Measurements from ENCODE around the gene TYK2.
"Not testable (repeated sequence)": the region's sequence is repeated elsewhere in the genome, so short reads cannot be mapped to it uniquely, and the experiment has no call there.

Gene TYK2

DNA sequence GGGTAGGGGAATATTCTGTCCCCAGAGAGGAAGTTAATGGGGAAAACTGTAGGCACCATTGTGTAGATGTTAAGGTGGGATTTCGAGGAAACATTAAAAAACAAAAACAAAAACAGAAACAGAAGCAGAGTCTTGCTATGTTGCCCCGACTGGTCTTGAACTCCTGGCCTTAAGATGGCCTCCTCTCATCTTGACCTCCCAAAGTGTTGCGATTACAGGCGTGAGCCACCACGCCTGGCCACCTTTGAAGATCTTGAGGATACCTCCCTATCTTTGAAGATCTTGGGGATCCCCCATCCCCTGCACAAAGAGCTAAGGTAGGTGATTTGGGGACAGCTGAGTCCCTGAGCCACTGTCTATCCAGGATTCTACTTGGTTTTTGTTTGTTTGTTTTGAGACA lies 40.4 kb downstream of the TYK2 start:
- peak overlapping the region; percentile 61; the same call in 1 of the 2 replicates for H3K4me3 ChIP-seq (ENCODE audit: low read length)
- TF ChIP-seq ZNF274 (IDR thresholded peaks at IDR 0.05; ENCODE audit: low read depth, low read length), result no peak

DNA sequence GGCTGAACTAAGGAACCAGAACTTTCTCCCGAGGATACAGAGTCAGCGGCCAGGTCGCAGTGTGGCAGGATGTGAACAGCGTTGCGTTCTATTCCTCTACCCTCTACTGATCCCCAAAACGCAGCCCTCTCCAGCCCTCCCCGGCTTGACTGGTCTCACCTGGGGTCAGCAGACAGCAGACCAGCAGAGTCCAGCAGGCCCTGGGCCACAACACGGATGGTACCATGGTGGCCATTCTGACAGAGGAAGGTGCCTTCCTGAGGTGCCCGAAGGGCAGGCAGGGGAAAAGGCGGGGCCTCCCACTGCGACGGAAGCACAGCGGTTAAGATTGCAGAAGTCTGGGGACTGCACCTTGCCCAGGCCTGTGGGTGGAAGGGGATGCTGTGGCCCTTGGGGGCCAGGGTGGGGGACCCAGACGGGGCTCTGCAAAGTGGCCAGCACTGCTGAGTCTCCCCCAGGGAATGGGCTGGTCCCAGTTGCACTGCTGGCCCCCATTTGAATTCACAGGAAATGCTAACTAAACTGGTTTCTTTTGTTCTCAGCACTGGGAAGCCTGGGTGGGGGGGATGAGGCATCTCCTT lies 40.9 kb downstream of the TYK2 start, which contains the start of gene ICAM3:
TSS of gene ICAM3 (minus strand) at position 245 of the 581 bp plus-strand sequence. CDS start at position 235, 10 bp downstream.
- H3K4me3 ChIP-seq (ENCODE audit: low read length), result peak within 1 kb of the TSS; percentile 61; the same call in 1 of the 2 replicates
- no peak for TF ChIP-seq ZNF274 (IDR thresholded peaks at IDR 0.05; ENCODE audit: low read depth, low read length)

DNA sequence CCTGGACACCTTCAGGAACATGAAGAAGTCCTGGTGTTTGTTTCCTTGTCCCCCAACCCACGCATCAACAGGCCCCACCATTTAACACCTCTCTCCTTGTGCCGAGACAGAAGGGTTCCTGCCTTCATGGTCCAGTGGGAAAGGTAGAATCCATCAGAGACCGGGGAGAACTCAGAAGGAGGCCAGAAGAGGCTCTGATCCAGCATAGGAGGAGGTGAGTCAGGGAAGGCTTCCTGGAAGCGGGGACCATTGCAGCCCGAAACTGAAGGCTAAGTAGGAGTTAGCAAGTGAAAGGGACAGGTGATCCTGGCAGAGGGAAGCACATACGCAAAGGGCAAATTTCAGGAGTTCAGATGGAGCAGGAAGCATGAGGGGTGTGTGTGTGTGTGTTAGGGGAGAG lies 41.4 kb downstream of the TYK2 start:
- H3K4me3 ChIP-seq (ENCODE audit: low read length), result peak overlapping the region; percentile 61; the same call in 1 of the 2 replicates
- TF ChIP-seq ZNF274 (IDR thresholded peaks at IDR 0.05; ENCODE audit: low read depth, low read length), result no peak

DNA sequence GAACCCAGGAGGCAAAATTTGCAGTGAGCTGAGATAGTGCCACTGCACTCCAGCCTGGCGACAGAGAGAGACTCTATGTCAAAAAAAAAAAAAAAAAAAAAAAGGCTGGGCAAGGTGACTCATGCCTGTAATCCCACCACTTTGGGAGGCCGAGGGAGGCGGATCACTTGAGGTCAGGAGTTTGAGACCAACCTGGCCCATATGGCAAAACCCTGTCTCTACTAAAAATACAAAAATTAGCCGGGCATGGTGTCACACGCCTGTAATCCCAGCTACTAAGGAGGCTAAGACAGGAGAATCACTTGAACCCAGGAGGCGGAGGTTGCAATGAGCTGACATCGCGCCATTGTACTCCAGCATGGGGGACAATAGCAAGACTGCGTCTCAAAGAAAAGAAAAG lies 43.6 kb downstream of the TYK2 start:
- not testable (repeated sequence) for H3K4me3 ChIP-seq (ENCODE audit: low read length)

DNA sequence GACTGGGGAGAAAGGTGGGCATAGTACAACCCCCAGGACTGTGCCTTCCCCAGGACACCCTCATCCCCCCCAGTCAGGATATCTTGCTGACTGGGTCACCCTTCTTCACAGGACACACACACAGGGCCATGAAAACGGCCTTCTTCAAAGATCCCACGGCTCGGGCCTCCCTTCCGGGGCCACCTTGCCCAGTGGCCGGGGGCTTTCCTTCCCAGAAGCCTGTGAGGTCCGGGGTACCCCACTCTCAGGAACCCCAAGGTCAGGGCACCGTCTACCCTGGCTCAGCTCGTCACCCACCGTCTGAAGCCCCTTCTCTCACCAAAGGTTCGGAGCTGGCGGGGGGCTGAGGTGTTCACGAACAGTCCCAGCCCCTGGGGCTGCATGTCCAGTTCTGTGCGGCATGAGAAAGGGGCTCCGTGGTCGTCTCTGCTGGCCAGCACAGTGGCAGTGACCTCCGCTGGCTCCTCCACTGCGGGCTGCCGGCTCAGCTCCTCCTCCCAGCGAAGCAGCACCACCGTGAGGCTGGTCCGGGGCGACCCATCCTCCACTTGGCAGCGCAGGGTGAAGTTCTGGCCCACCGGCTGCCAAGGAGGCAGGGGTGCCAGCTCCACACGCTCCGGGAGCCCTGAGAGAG lies 44.9 kb downstream of the TYK2 start:
- no peak overlapping the region for H3K4me3 ChIP-seq (ENCODE audit: low read length)
- TF ChIP-seq ZNF274 (IDR thresholded peaks at IDR 0.05; ENCODE audit: low read depth, low read length), result no peak

DNA sequence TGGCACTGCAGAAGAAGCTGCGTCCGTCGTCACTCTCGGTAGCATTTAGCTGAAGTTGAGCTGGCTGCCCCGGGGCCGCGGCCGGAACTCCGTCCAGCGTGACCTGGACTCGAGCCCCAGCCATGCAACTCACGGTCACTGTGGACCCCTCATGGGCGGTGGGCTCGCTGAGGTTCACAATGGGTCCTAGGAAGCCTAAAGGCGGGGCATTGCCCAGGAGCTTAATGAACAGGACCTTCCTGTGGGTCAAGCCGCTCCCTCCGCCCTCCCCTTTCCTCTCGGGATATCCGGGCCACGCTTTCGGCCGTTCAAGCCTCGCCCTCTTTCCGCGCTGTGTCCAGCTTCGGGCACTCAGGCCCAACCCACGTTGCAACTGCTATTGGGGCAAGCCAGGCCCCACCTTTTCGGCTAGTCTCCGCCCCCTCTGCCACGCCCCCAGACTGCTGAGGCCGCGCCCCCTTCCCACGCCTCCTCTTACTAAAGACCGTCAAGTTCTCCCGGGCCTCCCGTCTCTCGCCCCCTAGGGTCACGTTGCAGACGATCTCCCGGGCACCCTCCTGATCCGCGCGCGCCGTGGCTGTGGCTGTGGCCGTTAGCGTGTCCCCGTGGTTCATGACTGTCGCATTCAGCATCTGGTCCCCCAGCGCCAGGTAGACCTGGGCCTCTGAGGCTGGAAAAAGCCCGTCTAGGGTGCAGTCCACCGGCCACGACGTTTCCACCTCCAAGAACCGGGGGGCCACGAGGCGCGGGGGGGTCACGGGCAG lies 45.6 kb downstream of the TYK2 start:
- no peak for TF ChIP-seq ZNF274 (IDR thresholded peaks at IDR 0.05; ENCODE audit: low read depth, low read length)
- no peak overlapping the region for H3K4me3 ChIP-seq (ENCODE audit: low read length)

DNA sequence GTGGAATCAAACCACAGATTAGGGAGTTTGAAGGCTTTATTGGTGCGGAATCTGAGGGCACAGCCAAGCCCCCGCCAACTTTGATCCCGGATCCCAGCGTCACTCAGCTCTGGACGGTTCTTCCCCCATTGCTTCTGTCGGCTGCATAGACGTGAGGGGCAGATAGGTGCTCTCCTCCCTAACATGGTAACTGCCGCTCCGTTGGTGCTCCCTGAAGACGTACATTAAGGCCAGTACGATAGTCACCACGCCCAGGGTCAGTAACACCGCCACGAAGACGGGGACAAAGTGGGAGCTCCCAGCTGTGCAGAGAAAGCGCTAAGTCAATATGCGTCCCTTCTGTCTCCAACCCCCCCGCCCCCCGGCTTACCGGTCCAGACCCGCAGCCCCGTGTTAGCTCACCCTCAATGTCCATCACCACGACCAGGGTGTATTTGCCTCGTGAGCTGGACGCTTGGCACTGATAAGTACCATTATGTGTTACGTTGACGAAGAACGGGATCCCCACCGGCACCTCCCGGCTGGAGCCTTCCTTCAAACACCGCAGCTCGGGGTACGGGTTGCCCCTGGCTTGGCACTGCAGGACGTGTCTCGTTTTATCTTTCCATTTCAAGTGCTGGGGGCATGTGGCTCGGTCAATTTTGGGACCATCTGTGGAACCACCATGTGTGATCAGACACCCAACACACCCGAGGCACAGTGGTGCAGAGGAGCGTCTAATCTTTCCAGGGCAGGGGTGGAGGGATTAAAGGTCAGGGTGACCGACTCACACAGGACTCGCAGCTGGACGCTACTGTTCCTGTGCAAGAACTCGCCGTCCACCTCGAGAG lies 46.4 kb downstream of the TYK2 start:
- TF ChIP-seq ZNF274 (IDR thresholded peaks at IDR 0.05; ENCODE audit: low read depth, low read length), result no peak
- peak overlapping the region; percentile 63; the same call in 1 of the 2 replicates for H3K4me3 ChIP-seq (ENCODE audit: low read length)

DNA sequence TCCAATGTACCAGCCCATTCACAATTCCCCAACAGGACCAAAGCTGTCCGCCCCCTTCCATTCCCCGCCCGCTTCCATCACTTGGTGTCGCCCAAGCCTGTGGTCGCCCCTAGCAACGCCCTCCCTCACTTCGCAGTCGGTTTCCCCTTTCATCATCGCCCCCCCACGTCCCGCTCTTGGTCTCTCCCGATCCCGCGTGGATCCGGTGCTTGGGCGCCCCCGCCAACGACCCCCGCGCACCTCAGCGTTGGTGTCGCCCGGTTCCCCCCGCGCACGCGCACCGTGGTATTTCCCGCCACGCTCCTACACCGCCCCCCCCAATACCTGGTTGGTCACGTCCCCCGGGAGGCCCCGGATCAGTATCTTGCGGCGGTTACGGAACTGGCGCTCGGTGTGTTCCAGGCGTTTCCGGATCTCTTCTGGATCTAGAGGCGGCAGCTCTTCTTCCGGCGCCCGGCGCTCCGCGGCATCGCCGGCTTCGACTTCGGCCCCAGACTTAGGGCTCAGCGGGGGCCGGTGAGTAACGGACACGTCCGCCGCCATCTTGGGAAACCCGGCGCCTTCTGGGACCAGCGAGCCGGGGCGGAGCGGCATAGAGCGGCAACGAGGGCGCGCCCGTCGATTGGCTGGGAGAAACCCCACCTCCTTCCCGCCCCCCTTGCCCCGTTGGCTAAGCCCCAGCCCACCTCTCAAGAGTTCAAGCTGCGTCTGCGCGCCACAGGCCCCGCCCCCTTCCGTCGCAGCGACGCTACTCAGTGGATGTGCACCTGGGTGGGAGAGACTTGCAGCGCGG lies 47.2 kb downstream of the TYK2 start, which contains the start of gene RAVER1:
TSS of gene RAVER1 (minus strand) at position 565 of the 793 bp plus-strand sequence. CDS start at position 543, 22 bp downstream.
- no peak for TF ChIP-seq ZNF274 (IDR thresholded peaks at IDR 0.05; ENCODE audit: low read depth, low read length)
- peak within 1 kb of the TSS; percentile 75 for H3K4me3 ChIP-seq (ENCODE audit: low read length)

DNA sequence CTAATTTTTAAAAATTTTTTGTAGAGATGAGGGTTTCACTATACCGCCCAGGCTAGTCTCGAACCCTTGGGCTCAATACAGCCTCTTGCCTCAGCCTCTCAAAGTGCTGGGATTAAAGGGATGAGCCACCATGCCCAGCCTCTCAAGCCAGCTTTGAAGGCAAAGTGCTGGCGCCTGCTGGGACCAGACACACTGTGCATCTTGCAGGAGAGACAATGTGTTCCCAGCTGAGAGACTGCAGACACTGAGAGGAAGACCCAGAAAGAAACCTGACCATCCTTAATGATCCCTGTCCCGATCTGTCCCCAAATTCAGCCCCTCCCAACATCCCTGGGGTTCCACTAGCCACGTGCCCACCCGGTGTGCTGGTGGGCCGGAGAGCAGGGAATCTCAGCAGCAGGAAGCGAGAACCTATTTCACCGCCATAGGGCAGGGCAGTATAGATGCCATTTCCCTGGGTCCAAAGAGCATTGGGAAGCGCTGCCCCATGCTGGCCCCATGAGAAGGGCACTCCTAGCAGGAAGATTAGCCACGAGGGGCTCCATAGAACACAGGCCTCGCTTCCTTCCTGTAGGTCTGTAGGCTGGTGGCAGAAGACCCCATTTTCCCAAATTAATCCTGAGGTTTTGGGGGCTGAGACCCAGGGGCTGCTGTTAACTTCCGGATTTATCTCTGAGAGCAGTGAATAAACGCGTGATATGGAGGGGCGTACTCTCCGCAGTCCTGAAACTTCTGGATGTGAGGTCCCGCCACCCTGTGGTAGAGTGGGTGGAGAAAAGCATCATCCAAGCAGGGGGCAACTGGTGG lies 48.0 kb downstream of the TYK2 start:
- no peak for TF ChIP-seq ZNF274 (IDR thresholded peaks at IDR 0.05; ENCODE audit: low read depth, low read length)
- peak overlapping the region; percentile 75 for H3K4me3 ChIP-seq (ENCODE audit: low read length)

DNA sequence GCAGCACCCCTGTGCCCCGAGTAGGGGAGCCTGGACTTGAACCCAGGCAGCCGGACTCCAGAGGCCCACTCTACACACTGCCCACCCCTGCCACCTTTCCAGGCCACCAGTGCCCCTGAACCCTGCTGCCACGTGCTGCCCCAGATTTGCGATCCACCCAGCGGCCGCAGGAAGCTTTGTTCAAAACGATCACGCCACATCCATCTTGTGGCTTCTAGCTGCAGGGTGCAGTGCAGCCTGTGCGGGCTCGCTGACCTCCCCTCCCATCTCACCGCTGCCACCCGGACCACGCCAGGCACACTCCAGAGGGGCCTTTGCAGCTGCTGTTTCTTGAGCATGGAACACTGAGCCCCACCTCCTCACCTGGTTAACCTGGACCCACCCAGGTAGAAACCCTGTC lies 50.8 kb downstream of the TYK2 start:
- no peak overlapping the region for H3K4me3 ChIP-seq (ENCODE audit: low read length)
- TF ChIP-seq ZNF274 (IDR thresholded peaks at IDR 0.05; ENCODE audit: low read depth, low read length), result no peak

DNA sequence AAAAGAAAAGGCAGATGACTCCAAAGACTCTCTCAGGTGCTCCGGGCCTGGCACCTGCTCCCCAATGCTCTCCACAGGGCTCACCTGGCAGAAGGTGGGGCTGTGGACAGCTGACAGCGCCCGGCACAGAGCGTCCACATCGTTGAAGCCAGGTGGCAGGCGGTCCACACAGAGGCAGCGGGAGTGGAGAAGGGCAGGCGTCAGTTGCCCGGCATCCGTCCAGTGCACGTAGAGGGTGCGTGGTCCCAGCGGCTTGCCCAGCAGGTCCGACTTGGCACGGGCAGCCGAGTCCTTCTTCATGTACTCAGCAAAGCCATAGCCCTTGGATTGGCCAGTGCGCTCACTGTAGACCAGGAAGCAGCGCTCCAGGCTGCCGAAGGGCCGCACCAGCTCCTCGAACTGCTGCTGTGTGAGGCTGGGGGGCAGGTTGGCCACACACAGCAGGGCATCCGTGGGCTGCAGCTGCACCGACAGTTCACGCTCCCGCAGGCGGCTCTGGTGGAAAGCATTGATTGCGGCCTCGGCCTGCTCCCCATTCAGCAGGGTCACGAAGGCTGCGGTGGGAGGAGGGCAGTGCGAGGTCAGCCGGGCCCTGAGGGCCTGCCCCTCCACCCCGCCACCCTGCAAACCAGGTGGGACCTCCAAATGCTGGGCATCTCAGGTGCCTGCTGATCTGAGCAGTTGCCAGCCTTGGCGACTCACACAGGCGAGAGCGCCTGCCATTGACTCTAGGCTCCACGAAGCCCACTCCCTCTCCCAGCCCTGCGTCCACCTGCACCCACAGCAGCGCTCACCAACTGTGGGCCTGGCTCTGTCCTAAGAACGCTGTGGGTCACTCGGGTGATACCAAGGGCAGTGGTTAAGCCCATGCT lies 51.6 kb downstream of the TYK2 start:
- no peak for TF ChIP-seq ZNF274 (IDR thresholded peaks at IDR 0.05; ENCODE audit: low read depth, low read length)
- H3K4me3 ChIP-seq (ENCODE audit: low read length), result no peak overlapping the region

DNA sequence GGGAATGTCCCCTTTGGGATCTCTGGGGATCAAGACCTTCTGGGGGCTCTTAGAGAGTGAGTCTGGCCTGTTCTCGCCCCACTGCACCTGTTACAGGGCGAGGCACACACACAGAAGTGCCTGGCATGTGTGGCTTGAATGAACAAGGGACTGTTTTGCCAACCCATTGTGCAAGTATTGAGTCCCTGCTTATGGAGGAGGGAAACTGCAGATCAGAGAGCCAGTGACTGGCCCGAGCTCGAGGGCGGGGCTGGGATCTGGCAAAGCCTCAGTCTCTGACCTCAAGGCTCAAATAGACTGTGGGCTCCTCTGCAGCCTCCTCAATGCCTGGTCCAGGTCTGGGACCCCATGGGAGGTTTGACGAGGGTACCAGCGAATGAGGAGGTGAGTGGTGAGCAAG lies 52.6 kb downstream of the TYK2 start:
- no peak overlapping the region for H3K4me3 ChIP-seq (ENCODE audit: low read length)
- no peak for TF ChIP-seq ZNF274 (IDR thresholded peaks at IDR 0.05; ENCODE audit: low read depth, low read length)

Data from GM08714 (cell line).